COLO829 (cell line): ENCODE data around the gene RAB37.

Experiments
- DNase-seq: peaks from one replicate; pipeline ENCODE4 v3.0.0; 2012; ENCODE audit warnings: low spot score

Gene RAB37

GRCh38 chr17:74761931-74762330 lies 24.9 kb downstream of the RAB37 start:
- DNase-seq, result no peak

DNA sequence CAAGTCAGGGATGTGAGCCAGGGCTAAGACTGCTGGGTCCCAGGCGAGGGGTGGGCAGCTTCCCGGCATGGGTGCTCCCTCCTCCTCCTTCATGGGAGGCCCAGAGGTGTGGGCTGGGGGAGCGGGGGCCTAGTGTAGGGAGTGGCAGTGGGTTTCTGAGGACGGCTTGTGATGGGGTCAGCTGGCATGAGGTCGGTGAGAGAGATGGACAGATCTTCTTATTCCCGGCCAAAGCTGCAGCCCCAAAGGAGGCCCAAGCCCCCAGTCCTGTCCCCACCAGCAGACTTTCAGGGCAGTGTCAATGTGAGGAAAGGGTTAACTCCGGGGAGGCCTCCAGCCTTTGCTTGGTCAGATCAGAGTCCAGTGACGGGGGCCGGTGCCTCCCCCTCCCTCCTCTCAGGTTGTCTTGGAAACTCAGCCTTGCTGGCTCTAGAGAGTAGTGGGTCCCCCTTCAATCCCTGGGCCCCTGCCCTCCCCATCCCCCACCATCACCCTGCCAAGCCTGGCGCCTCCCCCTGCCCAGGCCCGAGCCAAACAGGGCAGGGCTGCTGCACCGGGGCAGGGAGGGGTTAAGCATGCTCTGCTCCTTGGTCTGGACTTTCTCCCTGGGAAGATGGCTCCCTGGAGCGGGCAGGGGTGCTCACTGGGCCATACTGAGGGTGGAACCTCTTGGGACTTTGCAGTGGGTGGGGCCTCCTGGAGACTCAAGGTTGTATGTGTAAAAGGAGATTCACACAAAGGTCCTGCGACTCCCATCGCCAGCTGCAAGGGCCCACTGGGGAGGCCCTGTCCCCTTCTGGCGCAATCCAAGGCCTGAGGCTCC lies 26.7 kb downstream of the RAB37 start:
- DNase-seq, result no peak

GRCh38 chr17:74764751-74765286 lies 27.8 kb downstream of the RAB37 start:
- DNase-seq, result no peak

GRCh38 chr17:74766413-74766812 lies 29.4 kb downstream of the RAB37 start:
- no peak for DNase-seq

GRCh38 chr17:74767111-74767516 lies 30.1 kb downstream of the RAB37 start:
- DNase-seq, result no peak

GRCh38 chr17:74768069-74768762 lies 31.2 kb downstream of the RAB37 start:
- DNase-seq, result no peak

DNA sequence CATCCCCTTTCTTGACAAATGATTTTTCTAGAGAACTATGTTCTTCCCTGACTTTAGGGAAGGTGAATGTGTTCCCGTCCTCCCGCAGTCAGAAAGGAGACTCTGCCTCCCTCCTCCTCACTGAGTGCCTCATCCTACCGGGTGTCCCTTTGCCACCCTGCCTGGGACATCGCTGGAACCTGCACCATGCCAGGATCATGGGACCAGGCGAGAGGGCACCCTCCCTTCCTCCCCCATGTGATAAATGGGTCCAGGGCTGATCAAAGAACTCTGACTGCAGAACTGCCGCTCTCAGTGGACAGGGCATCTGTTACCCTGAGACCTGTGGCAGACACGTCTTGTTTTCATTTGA lies 31.7 kb downstream of the RAB37 start:
- DNase-seq, result no peak

DNA sequence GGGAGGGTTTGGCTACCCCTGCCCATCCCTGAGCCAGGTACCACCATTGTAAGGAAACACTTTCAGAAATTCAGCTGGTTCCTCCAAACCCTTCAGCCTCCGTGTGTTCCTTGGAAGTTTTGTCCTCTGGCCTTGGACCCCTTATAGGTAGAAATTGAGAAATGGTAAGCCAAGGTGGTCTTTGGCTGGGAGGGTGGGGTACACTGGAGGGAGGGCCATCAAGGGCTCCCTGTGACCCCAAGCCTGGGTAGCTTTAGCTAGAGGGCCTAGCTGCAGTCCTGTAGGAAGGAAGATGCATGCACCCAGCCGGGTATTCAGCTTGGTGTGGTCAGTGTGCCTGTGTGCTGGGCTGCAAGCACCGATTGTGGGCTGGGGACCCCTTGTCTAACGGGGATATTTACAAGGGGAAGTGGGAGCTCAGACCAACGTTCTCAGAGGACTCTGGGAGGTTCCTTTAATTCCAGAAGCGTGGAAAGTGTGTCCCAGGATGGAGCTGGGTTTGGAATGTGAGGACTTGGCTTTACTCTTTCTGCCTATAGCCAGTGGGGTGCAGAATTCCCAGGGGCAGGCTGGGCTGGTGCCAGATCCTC lies 32.3 kb downstream of the RAB37 start:
- no peak for DNase-seq

DNA sequence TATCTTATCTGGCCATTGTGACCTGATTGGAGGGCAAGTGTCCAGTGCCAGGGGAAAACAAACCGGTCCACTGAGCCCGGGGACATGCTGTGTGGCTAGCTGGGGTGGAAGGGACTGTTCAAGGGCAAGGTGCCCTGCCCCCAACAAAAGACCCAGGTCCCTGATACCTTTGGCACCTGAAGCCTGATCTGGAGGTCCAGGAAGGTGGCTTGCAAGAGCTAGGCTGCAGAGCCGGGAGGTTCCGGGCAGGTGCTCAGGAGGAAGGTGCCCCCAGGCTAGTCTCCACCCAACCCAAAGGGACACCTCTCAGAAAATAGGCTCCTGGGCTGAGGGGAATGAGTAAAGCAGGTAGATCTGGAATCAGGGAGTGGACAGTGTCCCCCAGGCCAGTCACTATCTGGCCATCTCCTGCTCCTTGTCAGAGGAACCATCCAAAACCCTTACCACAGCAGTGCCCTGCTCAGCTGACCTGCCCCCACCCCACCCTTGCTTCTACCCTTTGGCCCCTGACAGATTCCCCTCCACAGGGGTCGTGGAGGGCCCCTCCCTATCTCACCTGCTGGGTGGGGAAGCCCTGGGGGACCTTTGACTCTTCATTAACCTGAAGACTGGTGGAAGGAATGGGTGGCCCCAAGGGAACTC lies 32.9 kb downstream of the RAB37 start:
- no peak for DNase-seq

DNA sequence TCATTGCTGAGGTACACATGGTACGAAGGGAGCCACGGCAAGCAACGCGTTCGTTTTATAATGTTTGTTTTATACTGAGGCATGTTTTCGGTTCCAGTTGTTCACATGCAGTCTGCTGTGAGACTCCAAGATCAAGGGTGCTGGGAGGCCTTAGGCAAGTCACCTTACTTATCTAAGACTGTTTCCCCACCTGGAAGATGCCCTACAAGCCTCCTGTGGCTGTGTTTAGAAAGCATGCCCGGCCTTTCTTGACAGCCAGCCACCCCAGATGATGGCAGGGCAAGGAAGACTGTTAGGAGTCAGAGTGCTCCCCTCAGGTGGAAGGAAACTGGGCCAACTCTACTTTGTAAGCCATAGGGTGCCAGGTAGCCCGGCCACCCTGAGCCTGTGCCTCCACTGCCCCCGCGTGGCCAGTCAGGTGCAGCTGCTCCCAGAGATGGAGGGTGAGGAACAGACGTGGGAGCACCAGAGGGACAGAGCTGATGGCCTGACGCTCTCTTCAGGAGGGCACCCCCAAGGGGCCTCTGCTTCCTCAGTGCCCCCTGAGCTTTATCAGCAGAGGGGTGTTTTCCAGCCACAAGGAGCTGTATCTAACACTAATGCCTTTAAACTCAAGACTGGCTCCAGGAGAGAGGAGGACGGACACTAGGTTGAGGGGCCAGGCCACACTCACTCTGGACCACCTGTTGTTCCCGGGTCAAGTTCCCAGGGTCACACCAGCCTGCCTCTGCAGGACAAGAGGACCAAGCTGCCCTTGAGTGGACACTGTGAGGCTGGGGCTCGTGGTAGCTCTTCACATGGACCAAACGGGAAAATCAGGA lies 33.7 kb downstream of the RAB37 start:
- no peak for DNase-seq

DNA sequence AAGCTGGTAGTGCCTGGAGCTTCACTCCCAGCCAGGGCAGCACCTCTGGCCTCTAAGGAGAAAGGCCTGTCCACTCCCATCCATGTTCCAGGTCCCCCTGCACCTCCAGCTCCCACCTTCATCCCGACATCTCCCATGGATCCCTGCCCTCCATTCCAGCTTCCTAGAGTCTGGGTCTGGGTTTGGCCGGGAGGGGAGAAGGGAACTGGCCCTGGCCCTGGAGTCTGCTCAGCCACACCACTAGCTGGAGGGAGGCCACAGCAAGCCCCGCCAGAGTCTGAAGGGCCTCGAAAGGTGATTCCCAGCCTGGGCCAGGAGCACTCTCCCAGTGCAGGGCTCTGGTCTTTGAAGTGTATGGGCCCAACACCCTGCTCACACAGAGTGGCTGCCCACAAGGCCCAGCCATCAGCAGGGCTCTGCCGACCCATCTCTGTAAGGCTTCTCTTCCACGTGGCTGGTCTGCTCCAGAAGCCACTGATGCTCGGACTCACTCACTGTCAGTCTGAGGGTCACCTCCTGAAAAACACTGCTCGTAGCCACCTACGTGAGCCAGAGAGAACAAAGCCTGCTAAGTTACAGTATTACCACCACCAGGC lies 34.4 kb downstream of the RAB37 start:
- DNase-seq, result no peak

DNA sequence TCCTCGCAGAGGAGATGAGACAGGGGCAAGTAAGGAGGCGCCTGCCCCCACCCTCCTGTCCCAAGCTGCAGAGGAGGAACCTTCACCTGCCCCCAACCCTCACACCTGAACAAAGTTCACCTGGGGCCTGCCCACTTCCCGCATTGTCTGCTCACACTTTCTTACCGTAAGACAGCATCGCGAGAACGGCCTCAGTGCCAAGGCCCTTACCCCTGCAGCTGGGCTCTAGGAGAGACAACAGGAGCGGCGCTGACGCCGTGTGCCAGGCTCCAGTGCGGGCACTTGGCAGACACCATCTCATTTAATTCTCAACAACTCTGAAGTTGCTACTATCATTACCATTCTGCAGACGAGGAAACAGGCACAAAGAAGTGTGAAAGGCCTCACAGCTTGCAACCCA lies 35.0 kb downstream of the RAB37 start:
- DNase-seq, result no peak

DNA sequence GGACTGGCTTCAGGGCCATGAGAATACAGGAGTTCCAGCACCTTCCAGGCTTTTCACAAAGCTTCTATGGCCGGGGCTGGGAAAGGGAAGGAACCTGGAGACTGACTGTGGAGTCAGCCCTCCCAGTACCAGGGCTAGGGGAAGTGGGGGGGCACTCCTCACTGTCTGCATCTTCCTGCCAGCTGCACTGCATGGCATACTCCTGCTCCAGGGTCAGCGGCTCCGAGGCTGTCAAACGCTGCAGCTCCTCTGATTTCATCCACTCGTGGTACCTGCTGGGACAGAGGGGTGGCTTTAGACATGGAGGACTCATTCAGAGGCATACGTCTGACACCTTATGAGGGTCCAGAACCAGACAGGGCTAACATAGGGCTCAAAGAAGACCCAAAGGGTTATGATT lies 36.4 kb downstream of the RAB37 start:
- DNase-seq, result no peak

- DNase-seq, result no peak
These were observed 36.8 kb downstream of the RAB37 start for GRCh38 chr17:74773871-74774286.

- peak; percentile 24 for DNase-seq
These were observed 38.5 kb downstream of the RAB37 start for GRCh38 chr17:74775409-74776043.

GRCh38 chr17:74776044-74776962 lies 39.2 kb downstream of the RAB37 start, which contains the start of gene NAT9:
Gene NAT9 (minus strand): TSS chr17:74776345. CDS start chr17:74775698, 647 bp downstream.
- peak; percentile 100 for DNase-seq

DNA sequence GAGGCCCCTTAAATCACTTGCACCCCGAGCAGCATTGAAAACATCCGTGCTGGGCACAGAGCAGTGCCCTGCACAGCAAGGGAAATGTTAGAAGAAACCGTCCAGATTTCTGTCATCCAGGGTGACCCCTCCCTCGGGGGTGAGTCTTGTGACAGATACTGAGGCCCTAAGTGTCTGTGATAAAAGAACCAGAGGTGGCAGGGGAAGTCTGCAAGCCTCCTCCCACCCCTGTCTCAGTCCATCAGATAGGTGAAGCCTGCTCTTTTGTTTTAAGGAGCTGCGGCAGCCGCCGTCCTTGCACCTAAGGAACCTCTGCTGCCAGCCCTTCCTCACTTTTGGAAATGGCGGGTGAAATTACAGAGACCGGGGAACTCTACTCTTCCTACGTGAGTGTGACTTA lies 39.9 kb downstream of the RAB37 start:
- DNase-seq, result peak; percentile 17

DNA sequence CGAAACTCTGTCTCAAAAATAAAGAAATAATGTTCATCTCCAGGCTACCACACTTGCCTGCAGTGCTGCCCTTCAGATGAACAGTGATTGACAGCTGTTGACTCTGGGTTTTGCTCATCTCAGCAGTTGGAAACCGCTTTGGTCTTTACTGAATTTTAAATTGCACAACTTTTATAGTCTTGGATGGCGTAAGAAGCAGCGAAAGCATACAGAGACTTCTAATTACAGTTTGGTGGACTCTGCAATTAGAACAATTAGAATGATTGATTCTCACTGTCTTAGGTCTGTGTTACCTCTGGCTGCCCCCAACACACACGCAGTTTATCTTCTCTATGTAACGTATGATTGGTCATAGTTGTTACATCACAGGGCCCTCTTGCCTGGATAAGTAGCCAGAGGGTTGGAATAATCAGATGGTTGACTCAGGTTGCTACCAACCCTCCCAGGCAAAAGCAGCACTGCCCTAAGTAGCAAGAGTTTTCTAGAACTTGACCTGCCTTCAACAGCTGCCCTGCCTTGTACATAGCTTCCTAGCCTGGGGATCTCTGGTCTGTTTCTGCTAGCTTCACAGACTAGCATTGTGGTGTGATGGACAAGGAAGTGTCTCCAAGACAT lies 41.0 kb downstream of the RAB37 start:
- no peak for DNase-seq

- DNase-seq, result peak; percentile 30
These were observed 41.9 kb downstream of the RAB37 start for GRCh38 chr17:74778960-74779359.
